ENCODE results near the gene PTPRH.

The PTPRH gene

GRCh38 chr19:55246462-55247451 lies 37.5 kb upstream of the PTPRH start:
- no peak for DNase-seq

- DNase-seq, result no peak
Measured at GRCh38 chr19:55245236-55245904, 36.1 kb upstream of the PTPRH start.

GRCh38 chr19:55244004-55244680 lies 34.8 kb upstream of the PTPRH start:
- DNase-seq, result no peak

- DNase-seq, result no peak
Measured at GRCh38 chr19:55242517-55242916, 33.2 kb upstream of the PTPRH start.

GRCh38 chr19:55241935-55242464 lies 32.7 kb upstream of the PTPRH start:
- DNase-seq, result no peak

GRCh38 chr19:55241143-55241934 lies 32.0 kb upstream of the PTPRH start:
- DNase-seq, result no peak

GRCh38 chr19:55240713-55241020 lies 31.4 kb upstream of the PTPRH start:
- DNase-seq, result no peak

GRCh38 chr19:55239004-55239403 lies 29.7 kb upstream of the PTPRH start:
- DNase-seq, result no peak

GRCh38 chr19:55238030-55238429 lies 28.7 kb upstream of the PTPRH start:
- no peak for DNase-seq

GRCh38 chr19:55232986-55233385 lies 23.7 kb upstream of the PTPRH start:
- no peak for DNase-seq

GRCh38 chr19:55232286-55232602 lies 22.9 kb upstream of the PTPRH start:
- DNase-seq, result no peak

GRCh38 chr19:55231391-55232285 lies 22.3 kb upstream of the PTPRH start:
- DNase-seq, result no peak

- DNase-seq, result no peak
Measured at GRCh38 chr19:55230780-55231179, 21.5 kb upstream of the PTPRH start.

GRCh38 chr19:55230329-55230728 lies 21.0 kb upstream of the PTPRH start:
- DNase-seq, result no peak

GRCh38 chr19:55229789-55230182 lies 20.5 kb upstream of the PTPRH start:
- no peak for DNase-seq

- no peak for DNase-seq
Measured at GRCh38 chr19:55229145-55229788, 20.0 kb upstream of the PTPRH start.

GRCh38 chr19:55228403-55229031 lies 19.2 kb upstream of the PTPRH start, which contains the start of gene TMEM86B:
Gene TMEM86B (minus strand): TSS chr19:55228763. CDS start chr19:55228741, 22 bp downstream.
- no peak for DNase-seq

GRCh38 chr19:55228015-55228391 lies 18.7 kb upstream of the PTPRH start:
- DNase-seq, result no peak

- no peak for DNase-seq
Measured at GRCh38 chr19:55227241-55228014, 18.1 kb upstream of the PTPRH start.

- no peak for DNase-seq
Measured at GRCh38 chr19:55226788-55227187, 17.5 kb upstream of the PTPRH start.

Measured in DMS53 (cell line).